K562 (cell line): ENCODE results near the gene PARD3. TPM values are rescaled to one million over a fixed set of nuclear protein-coding genes. Genes with fewer than 3 reads are reported as not detected.

ENCODE experiments used
- ATAC-seq: fragments of 200-7000 bp; cut with Tn5 transposase; 3 replicates; pipeline ENCODE4 v1.9.1; 2020; ENCODE audit warnings: moderate library complexity
- BruUV-seq: library from RNA; stranded (reverse); fragments of 400-500 nt; replicated peaks from 2 replicates; lab custom pipeline; 2021; lab: Mats Ljungman, UMichigan
- CTCF ChIA-PET: fragments of 300-600 bp; formaldehyde crosslinking; extraction: SDS; loops from one replicate; lab custom pipeline; 2021; ENCODE audit warnings: low intra/inter-chr PET ratio; lab: Yijun Ruan, JAX
- POLR2A ChIA-PET: fragments of 300-600, 350-650 bp; sonication (Branson Sonifier 250); formaldehyde crosslinking; extraction: SDS; loops from one replicate; lab custom pipeline; 2021; ENCODE audit warnings: antibody characterized with exemption, inconsistent platforms; lab: Yijun Ruan, JAX
- DNase-seq, 4 experiments: peaks; one replicate each; pipeline versions ENCODE4 v3.0.0 to v3.0.0-alpha.2; 2011 to 2018; ENCODE audit warnings: low spot score in 3 of 4, mixed read lengths in 3 of 4; ENCODE audit errors: extremely low read depth in 1 of 4
- FAIRE-seq: peaks from 2 replicates; lab custom pipeline; 2011; peaks lifted over from hg19 to GRCh38; lab: Jason Lieb, UNC
- H2AFZ ChIP-seq: 2 replicates; pipeline ENCODE4 v1.6.0; 2011; ENCODE audit warnings: low read depth, low read length, control low read depth, inconsistent platforms
- H3K27ac ChIP-seq: fragments of 200-600 bp; 3 replicates; pipeline ENCODE4 v1.8.0; 2011; ENCODE audit warnings: low read depth, mild to moderate bottlenecking, control low read depth, inconsistent platforms, low read length, moderate library complexity, mixed read lengths; ENCODE audit errors: extremely low read depth
- H3K27me3 ChIP-seq, 2 experiments: fragments of 300-600 bp in 1 of 2; 2 replicates in 1 of 2; 3 replicates in 1 of 2; pipeline versions ENCODE4 v1.6.0 to v1.8.0; 2011; ENCODE audit warnings: inconsistent platforms in 2 of 2, low read length in 2 of 2, mild to moderate bottlenecking in 1 of 2, mixed read lengths in 1 of 2, moderate library complexity in 1 of 2; ENCODE audit not compliant: control insufficient read depth in 2 of 2, insufficient read depth in 2 of 2
- H3K36me3 ChIP-seq: fragments of 300-600 bp; 3 replicates; pipeline ENCODE4 v1.8.0; 2011; ENCODE audit warnings: mild to moderate bottlenecking, low read length, inconsistent platforms; ENCODE audit not compliant: control insufficient read depth, insufficient read depth
- H3K4me1 ChIP-seq, 2 experiments: fragments of 200-600 bp in 1 of 2; replicated peaks in 1 of 2; 2 replicates in 1 of 2; 3 replicates in 1 of 2; pipeline versions ENCODE4 v1.5.1 to v1.8.0; 2011; ENCODE audit warnings: inconsistent platforms in 2 of 2, low read length in 2 of 2, mild to moderate bottlenecking in 1 of 2, mixed read lengths in 1 of 2, moderate library complexity in 1 of 2; ENCODE audit not compliant: control insufficient read depth in 2 of 2, insufficient read depth in 2 of 2
- H3K4me2 ChIP-seq: 2 replicates; pipeline ENCODE4 v1.6.1; 2011; ENCODE audit warnings: low read length, control low read depth, inconsistent platforms, mixed read lengths; ENCODE audit not compliant: insufficient read depth
- H3K4me3 ChIP-seq: fragments of 200-600 bp; sonication (generic), shearing (Covaris generic); 2 replicates; pipeline ENCODE4 v1.5.1; 2016; ENCODE audit warnings: control low read depth, inconsistent platforms
- H3K79me2 ChIP-seq: fragments of 200-600 bp; 3 replicates; pipeline ENCODE4 v1.8.0; 2011; ENCODE audit warnings: low read length, inconsistent platforms; ENCODE audit not compliant: control insufficient read depth, insufficient read depth
- H3K9ac ChIP-seq, 2 experiments: 2 replicates each; pipeline versions ENCODE4 v1.6.0 to v1.6.1; 2011; ENCODE audit warnings: low read depth in 2 of 2, low read length in 2 of 2, control low read depth in 1 of 2, inconsistent platforms in 1 of 2, mild to moderate bottlenecking in 1 of 2, mixed read lengths in 1 of 2; ENCODE audit not compliant: insufficient read depth in 1 of 2
- H3K9me1 ChIP-seq: one replicate; pipeline ENCODE4 v1.6.0; 2011; ENCODE audit warnings: inconsistent platforms, mild to moderate bottlenecking, low read length, moderate library complexity; ENCODE audit not compliant: control insufficient read depth, insufficient read depth
- H3K9me3 ChIP-seq: replicated peaks from 2 replicates; pipeline ENCODE4 v1.5.1; 2011; ENCODE audit warnings: low read depth, low read length, inconsistent platforms; ENCODE audit not compliant: control insufficient read depth, insufficient read depth
- H4K20me1 ChIP-seq: replicated peaks from 2 replicates; pipeline ENCODE4 v1.6.1; 2011; ENCODE audit warnings: low read length, inconsistent platforms, mixed read lengths; ENCODE audit not compliant: control insufficient read depth, insufficient read depth
- ARHGAP35 ChIP-seq: fragments of 450-650 bp; IDR thresholded peaks from 2 replicates; pipeline ENCODE4 v1.6.1; 2018; ENCODE audit not compliant: partially characterized antibody
- C11orf30 ChIP-seq: fragments of 450-650 bp; IDR thresholded peaks from 2 replicates; pipeline ENCODE4 v1.6.1; 2016; ENCODE audit warnings: low read depth, mild to moderate bottlenecking
- CREB3L1 ChIP-seq: fragments of 450-650 bp; IDR thresholded peaks from 2 replicates; pipeline ENCODE4 v1.6.1; 2014; ENCODE audit warnings: low read depth, mild to moderate bottlenecking, moderate library complexity, borderline replicate concordance
- DMBX1 ChIP-seq: fragments of 250-450 bp; sonication (Bioruptor Pico); IDR thresholded peaks from 2 replicates; pipeline ENCODE4 v1.8.0; 2022; ENCODE audit warnings: inconsistent platforms, mild to moderate bottlenecking, moderate library complexity, borderline replicate concordance
- ESRRB ChIP-seq: fragments of 250-450 bp; sonication (Bioruptor Pico); IDR thresholded peaks from 2 replicates; pipeline ENCODE4 v1.5.0; 2020; ENCODE audit warnings: mild to moderate bottlenecking, moderate library complexity, borderline replicate concordance
- ETV1 ChIP-seq: fragments of 450-650 bp; conservative IDR thresholded peaks from 2 replicates; pipeline ENCODE4 v1.6.1; 2016; ENCODE audit warnings: missing genetic modification characterization, control low read depth, low read depth, missing compliant biosample characterization
- HDAC1 ChIP-seq, 2 experiments: fragments of 450-650 bp; IDR thresholded peaks; 2 replicates each; pipeline ENCODE4 v1.6.1; 2016 to 2017; ENCODE audit warnings: inconsistent platforms in 1 of 2, mild to moderate bottlenecking in 1 of 2, moderate library complexity in 1 of 2
- KAT2B ChIP-seq: IDR thresholded peaks from one replicate; pipeline ENCODE4 v1.6.1; 2012; ENCODE audit warnings: low read depth, mild to moderate bottlenecking, control low read depth, inconsistent platforms, low read length, moderate library complexity
- KAT7 ChIP-seq: sonication (generic); formaldehyde crosslinking; IDR thresholded peaks from 2 replicates; pipeline ENCODE4 v1.8.0; 2022; ENCODE audit warnings: missing genetic modification reagents, mild to moderate bottlenecking, borderline replicate concordance
- KDM5B ChIP-seq: fragments of 200-600 bp; sonication (generic); IDR thresholded peaks from 2 replicates; pipeline ENCODE4 v1.6.1; 2012; ENCODE audit warnings: low read depth, mild to moderate bottlenecking, moderate library complexity, low read length, control low read depth, inconsistent platforms; ENCODE audit not compliant: insufficient replicate concordance
- MTA3 ChIP-seq: fragments of 450-650 bp; formaldehyde crosslinking; IDR thresholded peaks from 2 replicates; pipeline ENCODE4 v1.6.1; 2017; ENCODE audit warnings: mild to moderate bottlenecking, borderline replicate concordance
- PTTG1 ChIP-seq: fragments of 450-650 bp; IDR thresholded peaks from 2 replicates; pipeline ENCODE4 v1.6.1; 2016; ENCODE audit warnings: low read depth, mild to moderate bottlenecking, missing genetic modification characterization, missing compliant biosample characterization
- SMARCC2 ChIP-seq: fragments of 450-650 bp; IDR thresholded peaks from 2 replicates; pipeline ENCODE4 v1.6.1; 2017; ENCODE audit warnings: antibody characterized with exemption, moderate library complexity, mild to moderate bottlenecking, low read depth
- SNIP1 ChIP-seq: fragments of 450-650 bp; IDR thresholded peaks from 2 replicates; pipeline ENCODE4 v1.7.1; 2017; ENCODE audit warnings: low read depth, mild to moderate bottlenecking
- TARDBP ChIP-seq: fragments of 450-650 bp; IDR thresholded peaks from 2 replicates; pipeline ENCODE4 v1.6.1; 2016
- THAP12 ChIP-seq: fragments of 250-450 bp; sonication (Bioruptor Pico); IDR thresholded peaks from 2 replicates; pipeline ENCODE4 v1.9.0; 2021; ENCODE audit warnings: mild to moderate bottlenecking, inconsistent platforms
- ZNF165 ChIP-seq: fragments of 250-450 bp; sonication (Bioruptor Pico); IDR thresholded peaks from 2 replicates; pipeline ENCODE4 v1.4.0; 2020; ENCODE audit warnings: borderline replicate concordance
- ZNF586 ChIP-seq: fragments of 450-650 bp; formaldehyde crosslinking; conservative IDR thresholded peaks from 2 replicates; pipeline ENCODE4 v1.4.0; 2020; ENCODE audit warnings: mild to moderate bottlenecking, moderate library complexity
- ZSCAN29 ChIP-seq: fragments of 450-650 bp; IDR thresholded peaks from 2 replicates; pipeline ENCODE4 v1.6.1; 2017
- WGBS: fragments of 100-300 bp; shearing (Covaris generic); methylation state at CpG from one replicate; pipeline ENCODE4 v1.1.6; 2016; ENCODE audit warnings: low coverage, mixed read lengths; ENCODE audit not compliant: insufficient coverage; ENCODE audit errors: missing lambda C conversion rate; 5-methylcytosine and 5-hydroxymethylcytosine counted together
- in situ Hi-C: fragments of 300-500 bp; cut with MboI; formaldehyde crosslinking; loops from 4 replicates; pipeline ENCODE4 v1.15.0; 2018; ENCODE audit warnings: inconsistent platforms, mixed read lengths
- intact Hi-C: fragments of 100-400 bp; cut with micrococcal nuclease; formaldehyde crosslinking; loops from 2 replicates; pipeline ENCODE4 v1.14.2; 2022
- polyA plus RNA-seq, 8 experiments: library from polyadenylated mRNA; depleted of rRNA in 4 of 8; stranded (reverse) in 5 of 8; unstranded in 3 of 8; fragments of >200 nt; fragmentation: Nextera tagmentation in 2 of 8; fragmentation: Illumina TruSeq in 1 of 8; extraction: Ambion mirVana in 2 of 8; extraction: Trizol in 1 of 8; gene quantifications; 2 replicates each; pipeline versions ENCODE4 v1.2.1 to v1.2.3, GENCODE V29; 2011 to 2014; ENCODE audit warnings: inconsistent platforms in 1 of 8, missing spikeins in 1 of 8
- total RNA-seq, 7 experiments: library from RNA; depleted of rRNA in 6 of 7; stranded (reverse); fragments of >200 nt in 6 of 7; fragmentation: Illumina TruSeq in 2 of 7; extraction: Trizol in 2 of 7; gene quantifications; 2 replicates each; pipeline versions ENCODE4 v1.2.1 to v1.2.3, GENCODE V29; 2011 to 2021; ENCODE audit warnings: low replicate concordance in 1 of 7

PARD3 gene
- total and polyA plus RNA-seq, 9 of the 15 experiments (the other 6 are each of a cell fraction or from before 2014, with no cell fraction given), result 2.7 to 11.7 (median 7.7) TPM

- TF ChIP-seq THAP12, result no peak
- TF ChIP-seq SNIP1, result no peak
- TF ChIP-seq ETV1 (tag), result no peak
- TF ChIP-seq KAT7 (CRISPR knock-in tag), result no peak
- no peak for TF ChIP-seq SMARCC2
- TF ChIP-seq C11orf30, result no peak
- TF ChIP-seq ARHGAP35, result no peak
- TF ChIP-seq ZNF165 (CRISPR knock-in tag), result no peak
- no peak for TF ChIP-seq KAT2B
Observed at GRCh38 chr10:34377833-34378232, 437.3 kb downstream of the PARD3 start (continued).

- Histone ChIP-seq H3K36me3 (no peaks in the 10 kb centered on the region), H3K4me2 (no peak overlapping the region), H4K20me1 (no peaks in the 10 kb centered on the region), H2AFZ (no peak overlapping the region), H3K9me3 (no peaks in the 10 kb centered on the region), H3K4me3 (no peak overlapping the region), H3K9ac (no peak overlapping the region), H3K27ac (no peak overlapping the region), H3K79me2 (no peaks in the 10 kb centered on the region), H3K9me1 (no peaks in the 10 kb centered on the region), H3K4me1 (no peaks in the 10 kb centered on the region), H3K27me3 (no peaks in the 10 kb centered on the region)
- 40% methylated on average over 6 of the region's 6 CpGs for WGBS
- no TSS peak for BruUV-seq
- ATAC-seq, result no peak
- intact Hi-C loops (no loop called here), in situ Hi-C loops (no loop called here)
- ChIA-PET POLR2A (no interaction called here), CTCF (interaction anchor here (0.5 kb wide), 1 partner anchor 495 kb away, joined by 3 read pairs; no protein-coding TSS in a partner anchor)
- no peak for FAIRE-seq
- DNase-seq, result no peak
- TF ChIP-seq ESRRB (CRISPR knock-in tag) (no peak), MTA3 (no peak), DMBX1 (CRISPR knock-in tag) (no peak), HDAC1 (IDR thresholded peaks at IDR 0.05) (no peak), ZNF586 (CRISPR knock-in tag) (no peak), ZSCAN29 (no peak), TARDBP (no peak), KDM5B (no peak), PTTG1 (tag) (no peak), CREB3L1 (no peak)
Observed at GRCh38 chr10:34374356-34375045, 440.6 kb downstream of the PARD3 start.
